PC-9 (cell line): Measurements from ENCODE around the gene SFT2D3. TPM values are rescaled to one million over a fixed set of nuclear protein-coding genes. Genes with fewer than 3 reads are reported as not detected.

Experiments used
- BruUV-seq: library from RNA; stranded (reverse); fragments of 400-500 nt; replicated peaks from 2 replicates; lab custom pipeline; 2021; lab: Mats Ljungman, UMichigan
- CTCF ChIA-PET: fragments of 300-600 bp; sonication (Branson Sonifier 250); formaldehyde crosslinking; loops from one replicate; lab custom pipeline; 2022; ENCODE audit warnings: antibody characterized with exemption; lab: Charles Lee
- POLR2A ChIA-PET: fragments of 300-600 bp; sonication (Branson Sonifier 250); formaldehyde crosslinking; loops from one replicate; lab custom pipeline; 2022; ENCODE audit warnings: antibody characterized with exemption; ENCODE audit not compliant: unreplicated experiment; lab: Charles Lee
- DNase-seq, 2 experiments: peaks; one replicate each; pipeline versions ENCODE4 v3.0.0 to v3.0.0-alpha.2; 2015 to 2022; ENCODE audit warnings: mixed read lengths in 1 of 2
- H2AFZ ChIP-seq: fragments of 200-600 bp; sonication (generic); 2 replicates; pipeline ENCODE4 v1.8.1; 2017; ENCODE audit warnings: antibody characterized with exemption
- H3F3A ChIP-seq: fragments of 200-600 bp; sonication (generic); 2 replicates; pipeline ENCODE4 v1.8.1; 2017; ENCODE audit warnings: antibody characterized with exemption, mild to moderate bottlenecking, low read depth; ENCODE audit not compliant: insufficient read depth
- H3K27ac ChIP-seq: fragments of 200-600 bp; sonication (generic); 2 replicates; pipeline ENCODE4 v1.6.1; 2016; ENCODE audit warnings: mixed run types
- H3K27me3 ChIP-seq: fragments of 200-600 bp; sonication (generic); 2 replicates; pipeline ENCODE4 v1.6.1; 2016; ENCODE audit warnings: low read depth, mixed run types; ENCODE audit not compliant: insufficient read depth
- H3K36me3 ChIP-seq: fragments of 200-600 bp; sonication (generic); 2 replicates; pipeline ENCODE4 v1.6.1; 2016; ENCODE audit warnings: low read depth, mixed run types
- H3K4me1 ChIP-seq: fragments of 200-600 bp; sonication (generic); replicated peaks from 2 replicates; pipeline ENCODE4 v1.6.1; 2016; ENCODE audit warnings: mixed run types; ENCODE audit not compliant: insufficient read depth
- H3K4me2 ChIP-seq: fragments of 200-600 bp; sonication (generic); 2 replicates; pipeline ENCODE4 v1.6.1; 2017; ENCODE audit warnings: mixed run types
- H3K4me3 ChIP-seq: fragments of 200-600 bp; sonication (generic); 2 replicates; pipeline ENCODE4 v1.6.1; 2016; ENCODE audit warnings: mixed run types
- H3K79me2 ChIP-seq: fragments of 200-600 bp; sonication (generic); 2 replicates; pipeline ENCODE4 v1.6.1; 2017; ENCODE audit warnings: low read depth, mixed run types
- H3K9me2 ChIP-seq: fragments of 200-600 bp; sonication (generic); 2 replicates; pipeline ENCODE4 v1.8.1; 2017; ENCODE audit warnings: mild to moderate bottlenecking; ENCODE audit not compliant: insufficient read depth
- H3K9me3 ChIP-seq: fragments of 200-600 bp; sonication (generic); 2 replicates; pipeline ENCODE4 v1.8.1; 2016; ENCODE audit warnings: low read depth; ENCODE audit not compliant: insufficient read depth
- H4K20me1 ChIP-seq: fragments of 200-600 bp; sonication (generic); 2 replicates; pipeline ENCODE4 v1.8.1; 2017; ENCODE audit not compliant: insufficient read depth
- EZH2 ChIP-seq: fragments of 200-600 bp; sonication (generic); IDR thresholded peaks from 2 replicates; pipeline ENCODE4 v1.8.0; 2017; ENCODE audit warnings: antibody characterized with exemption, low read depth
- intact Hi-C: fragments of 100-400 bp; cut with micrococcal nuclease; formaldehyde crosslinking; loops from one replicate; pipeline ENCODE4 v1.10.0; 2022; ENCODE audit not compliant: unreplicated experiment
- total RNA-seq: library from RNA; stranded (reverse); gene quantifications from 2 replicates; pipeline ENCODE4 v1.2.3, GENCODE V29; 2021
- TF ChIP-seq, protein P1 (sequence below): fragments of 200-600 bp; sonication (generic); conservative IDR thresholded peaks from 2 replicates; pipeline ENCODE4 v1.6.1; 2017; ENCODE audit warnings: mixed run types, antibody characterized with exemption, mild to moderate bottlenecking, moderate library complexity

SFT2D3 gene
- total RNA-seq, 1 experiment from 2014 or later: 7.3 TPM

GRCh38 chr2:127676906-127677305, 24.4 kb upstream of the SFT2D3 start:
- Histone ChIP-seq H3K79me2 (no peaks in the 10 kb centered on the region), H3K9me3 (no peaks in the 10 kb centered on the region), H3K4me2 (no peak overlapping the region), H2AFZ (no peak overlapping the region), H3F3A (no peaks in the 10 kb centered on the region; the same call in 1 of the 2 replicates), H3K27ac (no peak overlapping the region), H3K27me3 (peaks cover 67% of the 10 kb centered on the region), H3K4me3 (no peak overlapping the region), H3K9me2 (no peaks in the 10 kb centered on the region), H4K20me1 (no peaks in the 10 kb centered on the region), H3K36me3 (no peaks in the 10 kb centered on the region), H3K4me1 (no peaks in the 10 kb centered on the region)
- CTCF ChIA-PET: no interaction called here
- POLR2A ChIA-PET: no interaction called here
- no peak for DNase-seq
- TF ChIP-seq, protein P1, sequence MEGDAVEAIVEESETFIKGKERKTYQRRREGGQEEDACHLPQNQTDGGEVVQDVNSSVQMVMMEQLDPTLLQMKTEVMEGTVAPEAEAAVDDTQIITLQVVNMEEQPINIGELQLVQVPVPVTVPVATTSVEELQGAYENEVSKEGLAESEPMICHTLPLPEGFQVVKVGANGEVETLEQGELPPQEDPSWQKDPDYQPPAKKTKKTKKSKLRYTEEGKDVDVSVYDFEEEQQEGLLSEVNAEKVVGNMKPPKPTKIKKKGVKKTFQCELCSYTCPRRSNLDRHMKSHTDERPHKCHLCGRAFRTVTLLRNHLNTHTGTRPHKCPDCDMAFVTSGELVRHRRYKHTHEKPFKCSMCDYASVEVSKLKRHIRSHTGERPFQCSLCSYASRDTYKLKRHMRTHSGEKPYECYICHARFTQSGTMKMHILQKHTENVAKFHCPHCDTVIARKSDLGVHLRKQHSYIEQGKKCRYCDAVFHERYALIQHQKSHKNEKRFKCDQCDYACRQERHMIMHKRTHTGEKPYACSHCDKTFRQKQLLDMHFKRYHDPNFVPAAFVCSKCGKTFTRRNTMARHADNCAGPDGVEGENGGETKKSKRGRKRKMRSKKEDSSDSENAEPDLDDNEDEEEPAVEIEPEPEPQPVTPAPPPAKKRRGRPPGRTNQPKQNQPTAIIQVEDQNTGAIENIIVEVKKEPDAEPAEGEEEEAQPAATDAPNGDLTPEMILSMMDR: no peak
- no peak for TF ChIP-seq EZH2
- intact Hi-C loops: no loop called here
- no TSS peak for BruUV-seq

DNA sequence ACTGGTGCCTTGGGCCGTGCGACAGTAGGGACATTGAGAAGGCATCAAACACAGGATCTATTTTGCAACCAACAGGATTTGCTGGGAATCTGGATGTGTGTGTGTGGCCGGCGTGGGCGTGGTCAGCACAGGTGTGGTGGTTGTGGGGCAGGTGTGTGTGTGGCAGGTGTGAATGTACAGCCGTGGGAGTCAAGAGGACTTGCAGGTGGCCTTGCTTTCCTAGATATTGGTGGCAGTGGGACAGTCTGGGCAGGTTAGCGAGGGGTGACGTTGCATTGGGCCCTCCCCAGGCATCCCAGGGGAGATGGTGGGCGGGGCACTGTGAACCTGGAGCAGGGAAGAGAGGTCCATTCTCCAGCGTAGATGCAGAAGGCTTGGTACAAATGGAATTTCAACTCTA, 22.8 kb upstream of the SFT2D3 start:
- no peaks in the 10 kb centered on the region; the same call in 1 of the 2 replicates for H3F3A ChIP-seq
- no peak for DNase-seq
- TF ChIP-seq EZH2: no peak
- TF ChIP-seq, protein P1: no peak
- H2AFZ ChIP-seq: no peak overlapping the region
- no peaks in the 10 kb centered on the region for H3K9me3 ChIP-seq
- H3K4me2 ChIP-seq: no peak overlapping the region
- ChIA-PET CTCF (no interaction called here), POLR2A (no interaction called here)
- no peak overlapping the region for H3K4me3 ChIP-seq
- no peaks in the 10 kb centered on the region for H4K20me1 ChIP-seq
- intact Hi-C loops: no loop called here
- H3K4me1 ChIP-seq: no peaks in the 10 kb centered on the region
- peaks cover 52% of the 10 kb centered on the region for H3K27me3 ChIP-seq
- H3K27ac ChIP-seq: no peak overlapping the region
- no peaks in the 10 kb centered on the region for H3K36me3 ChIP-seq
- H3K79me2 ChIP-seq: no peaks in the 10 kb centered on the region
- no peaks in the 10 kb centered on the region for H3K9me2 ChIP-seq
- no TSS peak for BruUV-seq

DNA sequence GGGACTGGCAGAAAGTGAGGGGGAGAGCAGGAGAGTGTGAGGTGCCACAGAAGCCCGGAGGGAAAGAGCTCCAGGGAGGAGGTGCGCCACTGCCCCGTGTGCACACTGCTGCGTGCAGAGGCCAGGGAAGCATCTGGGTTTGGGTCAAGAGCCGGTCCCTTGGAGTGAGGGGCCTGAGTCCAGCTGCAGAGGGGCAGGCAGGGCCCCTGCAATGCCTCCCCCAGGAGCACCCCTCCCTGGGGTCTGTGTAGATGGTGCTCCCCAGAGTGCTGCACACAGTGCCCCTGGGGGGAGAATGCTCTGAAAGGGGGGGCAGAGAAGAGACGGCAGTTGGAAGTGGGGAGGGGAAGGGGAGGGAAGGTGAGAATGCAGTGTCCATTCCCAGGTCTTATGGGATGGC, 22.3 kb upstream of the SFT2D3 start:
- H3K9me3 ChIP-seq: no peaks in the 10 kb centered on the region
- H3K4me1 ChIP-seq: no peaks in the 10 kb centered on the region
- H3K36me3 ChIP-seq: no peaks in the 10 kb centered on the region
- ChIA-PET POLR2A (no interaction called here), CTCF (no interaction called here)
- no peaks in the 10 kb centered on the region for H4K20me1 ChIP-seq
- no peak overlapping the region for H3K4me3 ChIP-seq
- peaks cover 47% of the 10 kb centered on the region for H3K27me3 ChIP-seq
- no peak overlapping the region for H3K27ac ChIP-seq
- H3F3A ChIP-seq: no peaks in the 10 kb centered on the region; the same call in 1 of the 2 replicates
- no peak overlapping the region for H3K4me2 ChIP-seq
- BruUV-seq: no TSS peak
- no peaks in the 10 kb centered on the region for H3K79me2 ChIP-seq
- no peak overlapping the region for H2AFZ ChIP-seq
- intact Hi-C loops: no loop called here
- TF ChIP-seq, protein P1: no peak
- TF ChIP-seq EZH2: no peak
- DNase-seq: no peak
- H3K9me2 ChIP-seq: no peaks in the 10 kb centered on the region
